Iris pigment epithelial cell (primary cell): ENCODE measurements around the gene CARMIL1.

ENCODE experiments used
- DNase-seq: peaks from one replicate; pipeline ENCODE4 v3.0.0-alpha.2; 2011; ENCODE audit warnings: low read depth

CARMIL1 gene

GRCh38 chr6:25407431-25407830, 128.3 kb downstream of the CARMIL1 start:
- no peak for DNase-seq

GRCh38 chr6:25410102-25410501, 130.9 kb downstream of the CARMIL1 start:
- DNase-seq: no peak

GRCh38 chr6:25411316-25411950, 132.3 kb downstream of the CARMIL1 start:
- no peak for DNase-seq

- DNase-seq: no peak
These were observed 134.2 kb downstream of the CARMIL1 start for GRCh38 chr6:25413207-25413905.

GRCh38 chr6:25414168-25414567, 135.0 kb downstream of the CARMIL1 start:
- no peak for DNase-seq

- no peak for DNase-seq
These were observed 135.6 kb downstream of the CARMIL1 start for GRCh38 chr6:25414755-25415154.

- no peak for DNase-seq
These were observed 136.1 kb downstream of the CARMIL1 start for GRCh38 chr6:25415274-25415673.

- no peak for DNase-seq
These were observed 136.5 kb downstream of the CARMIL1 start for GRCh38 chr6:25415701-25416100.

GRCh38 chr6:25417046-25417605, 138.0 kb downstream of the CARMIL1 start:
- no peak for DNase-seq

- DNase-seq: peak; percentile 7
These were observed 139.4 kb downstream of the CARMIL1 start for GRCh38 chr6:25418454-25419052.

- no peak for DNase-seq
These were observed 140.7 kb downstream of the CARMIL1 start for GRCh38 chr6:25419879-25420278.

- DNase-seq: no peak
These were observed 144.2 kb downstream of the CARMIL1 start for GRCh38 chr6:25423358-25423757.

GRCh38 chr6:25424303-25424702, 145.1 kb downstream of the CARMIL1 start:
- DNase-seq: no peak

GRCh38 chr6:25427549-25427948, 148.4 kb downstream of the CARMIL1 start:
- DNase-seq: no peak

GRCh38 chr6:25428758-25429317, 149.7 kb downstream of the CARMIL1 start:
- DNase-seq: no peak

- DNase-seq: no peak
These were observed 152.3 kb downstream of the CARMIL1 start for GRCh38 chr6:25431306-25431974.

- DNase-seq: no peak
These were observed 152.8 kb downstream of the CARMIL1 start for GRCh38 chr6:25431975-25432307.

GRCh38 chr6:25434921-25435320, 155.7 kb downstream of the CARMIL1 start:
- DNase-seq: no peak

GRCh38 chr6:25435416-25435985, 156.3 kb downstream of the CARMIL1 start:
- no peak for DNase-seq

GRCh38 chr6:25436760-25437159, 157.6 kb downstream of the CARMIL1 start:
- no peak for DNase-seq

GRCh38 chr6:25439368-25439767, 160.2 kb downstream of the CARMIL1 start:
- no peak for DNase-seq

- no peak for DNase-seq
These were observed 162.6 kb downstream of the CARMIL1 start for GRCh38 chr6:25441663-25442270.
